ENCODE measurements around the gene NCLN.

Gene NCLN

DNA sequence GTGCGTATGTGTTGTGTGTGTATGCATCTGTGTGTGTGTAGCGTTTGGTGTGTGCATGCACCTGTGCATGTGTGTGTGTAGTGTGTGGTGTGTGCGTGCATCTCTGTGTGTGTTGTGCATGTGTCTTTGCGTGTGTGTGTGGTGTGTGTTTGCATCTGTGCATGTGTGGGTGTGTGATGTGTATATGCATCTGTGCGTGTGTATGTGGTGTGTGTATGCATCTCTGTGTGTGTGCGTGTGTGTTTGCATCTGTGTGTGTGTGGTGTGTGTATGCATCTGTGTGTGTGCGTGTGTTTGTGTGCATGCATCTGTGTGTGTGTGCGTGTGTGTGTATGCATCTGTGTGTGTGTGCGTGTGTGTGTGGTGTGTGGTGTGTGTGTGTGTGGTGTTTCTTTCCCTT, 59.3 kb downstream of the NCLN start:
- Histone ChIP-seq H3K4me3 (replicated peaks; ENCODE audit: insufficient read depth, low read length) (no peak overlapping the region), H3K27me3 (ENCODE audit: insufficient read depth, poor library complexity, severe bottlenecking) (no peaks in the 10 kb centered on the region), H3K27ac (replicated peaks) (no peak overlapping the region)
- TF ChIP-seq, protein P1, sequence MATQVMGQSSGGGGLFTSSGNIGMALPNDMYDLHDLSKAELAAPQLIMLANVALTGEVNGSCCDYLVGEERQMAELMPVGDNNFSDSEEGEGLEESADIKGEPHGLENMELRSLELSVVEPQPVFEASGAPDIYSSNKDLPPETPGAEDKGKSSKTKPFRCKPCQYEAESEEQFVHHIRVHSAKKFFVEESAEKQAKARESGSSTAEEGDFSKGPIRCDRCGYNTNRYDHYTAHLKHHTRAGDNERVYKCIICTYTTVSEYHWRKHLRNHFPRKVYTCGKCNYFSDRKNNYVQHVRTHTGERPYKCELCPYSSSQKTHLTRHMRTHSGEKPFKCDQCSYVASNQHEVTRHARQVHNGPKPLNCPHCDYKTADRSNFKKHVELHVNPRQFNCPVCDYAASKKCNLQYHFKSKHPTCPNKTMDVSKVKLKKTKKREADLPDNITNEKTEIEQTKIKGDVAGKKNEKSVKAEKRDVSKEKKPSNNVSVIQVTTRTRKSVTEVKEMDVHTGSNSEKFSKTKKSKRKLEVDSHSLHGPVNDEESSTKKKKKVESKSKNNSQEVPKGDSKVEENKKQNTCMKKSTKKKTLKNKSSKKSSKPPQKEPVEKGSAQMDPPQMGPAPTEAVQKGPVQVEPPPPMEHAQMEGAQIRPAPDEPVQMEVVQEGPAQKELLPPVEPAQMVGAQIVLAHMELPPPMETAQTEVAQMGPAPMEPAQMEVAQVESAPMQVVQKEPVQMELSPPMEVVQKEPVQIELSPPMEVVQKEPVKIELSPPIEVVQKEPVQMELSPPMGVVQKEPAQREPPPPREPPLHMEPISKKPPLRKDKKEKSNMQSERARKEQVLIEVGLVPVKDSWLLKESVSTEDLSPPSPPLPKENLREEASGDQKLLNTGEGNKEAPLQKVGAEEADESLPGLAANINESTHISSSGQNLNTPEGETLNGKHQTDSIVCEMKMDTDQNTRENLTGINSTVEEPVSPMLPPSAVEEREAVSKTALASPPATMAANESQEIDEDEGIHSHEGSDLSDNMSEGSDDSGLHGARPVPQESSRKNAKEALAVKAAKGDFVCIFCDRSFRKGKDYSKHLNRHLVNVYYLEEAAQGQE (IDR thresholded peaks at IDR 0.05; ENCODE audit: insufficient replicate concordance, low read depth): no peak
- no peak for TF ChIP-seq GABPA (IDR thresholded peaks at IDR 0.05; ENCODE audit: low read depth)
- TF ChIP-seq POLR2AphosphoS5 (IDR thresholded peaks at IDR 0.05; ENCODE audit: low read depth): no peak
- TF ChIP-seq SPI1 (IDR thresholded peaks at IDR 0.05; ENCODE audit: borderline replicate concordance, low read depth): no peak
- TF ChIP-seq, protein P2, sequence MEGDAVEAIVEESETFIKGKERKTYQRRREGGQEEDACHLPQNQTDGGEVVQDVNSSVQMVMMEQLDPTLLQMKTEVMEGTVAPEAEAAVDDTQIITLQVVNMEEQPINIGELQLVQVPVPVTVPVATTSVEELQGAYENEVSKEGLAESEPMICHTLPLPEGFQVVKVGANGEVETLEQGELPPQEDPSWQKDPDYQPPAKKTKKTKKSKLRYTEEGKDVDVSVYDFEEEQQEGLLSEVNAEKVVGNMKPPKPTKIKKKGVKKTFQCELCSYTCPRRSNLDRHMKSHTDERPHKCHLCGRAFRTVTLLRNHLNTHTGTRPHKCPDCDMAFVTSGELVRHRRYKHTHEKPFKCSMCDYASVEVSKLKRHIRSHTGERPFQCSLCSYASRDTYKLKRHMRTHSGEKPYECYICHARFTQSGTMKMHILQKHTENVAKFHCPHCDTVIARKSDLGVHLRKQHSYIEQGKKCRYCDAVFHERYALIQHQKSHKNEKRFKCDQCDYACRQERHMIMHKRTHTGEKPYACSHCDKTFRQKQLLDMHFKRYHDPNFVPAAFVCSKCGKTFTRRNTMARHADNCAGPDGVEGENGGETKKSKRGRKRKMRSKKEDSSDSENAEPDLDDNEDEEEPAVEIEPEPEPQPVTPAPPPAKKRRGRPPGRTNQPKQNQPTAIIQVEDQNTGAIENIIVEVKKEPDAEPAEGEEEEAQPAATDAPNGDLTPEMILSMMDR (IDR thresholded peaks at IDR 0.05; ENCODE audit: insufficient read depth, low read length): no peak
- DNase-seq (ENCODE audit: low read depth in 1 of 2, low spot score in 1 of 2): no peak

DNA sequence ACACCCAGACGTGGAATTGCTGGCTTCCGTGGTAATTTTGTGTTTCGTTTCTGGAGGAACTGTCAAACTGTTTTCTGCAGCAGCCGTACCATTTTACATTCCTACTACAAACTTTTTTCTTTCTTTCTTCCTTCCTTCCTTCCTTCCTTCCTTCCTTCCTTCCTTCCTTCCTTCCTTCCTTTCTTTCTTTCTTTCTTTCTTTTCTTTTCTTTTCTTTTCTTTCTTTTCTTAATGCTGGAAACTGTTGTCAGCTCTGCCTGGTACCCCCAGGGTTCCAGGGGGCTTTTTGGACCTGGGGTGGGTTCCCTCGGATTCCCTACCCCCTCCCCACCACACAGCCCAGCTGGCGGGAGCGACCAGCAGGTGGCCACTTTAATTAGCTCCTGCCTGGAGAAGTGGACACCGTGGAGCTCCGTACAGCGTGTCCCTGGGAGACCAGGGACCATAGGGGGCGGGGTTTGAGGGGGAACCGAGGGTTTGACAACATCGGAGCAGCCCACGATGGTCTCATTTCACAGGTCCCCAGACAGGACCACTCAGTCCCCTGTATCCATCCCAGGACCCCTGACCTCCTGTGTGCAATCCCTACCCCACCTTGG, 63.1 kb downstream of the NCLN start:
- no peak for DNase-seq (ENCODE audit: low read depth in 1 of 2, low spot score in 1 of 2)
- no peak for TF ChIP-seq POLR2AphosphoS5 (IDR thresholded peaks at IDR 0.05; ENCODE audit: low read depth)
- TF ChIP-seq, protein P2 (IDR thresholded peaks at IDR 0.05; ENCODE audit: insufficient read depth, low read length): no peak
- TF ChIP-seq, protein P1 (IDR thresholded peaks at IDR 0.05; ENCODE audit: insufficient replicate concordance, low read depth): no peak
- no peak for TF ChIP-seq GABPA (IDR thresholded peaks at IDR 0.05; ENCODE audit: low read depth)
- TF ChIP-seq SPI1 (IDR thresholded peaks at IDR 0.05; ENCODE audit: borderline replicate concordance, low read depth): no peak
- Histone ChIP-seq H3K27ac (replicated peaks) (no peak overlapping the region), H3K27me3 (ENCODE audit: insufficient read depth, poor library complexity, severe bottlenecking) (no peaks in the 10 kb centered on the region), H3K4me3 (replicated peaks; ENCODE audit: insufficient read depth, low read length) (no peak overlapping the region)

DNA sequence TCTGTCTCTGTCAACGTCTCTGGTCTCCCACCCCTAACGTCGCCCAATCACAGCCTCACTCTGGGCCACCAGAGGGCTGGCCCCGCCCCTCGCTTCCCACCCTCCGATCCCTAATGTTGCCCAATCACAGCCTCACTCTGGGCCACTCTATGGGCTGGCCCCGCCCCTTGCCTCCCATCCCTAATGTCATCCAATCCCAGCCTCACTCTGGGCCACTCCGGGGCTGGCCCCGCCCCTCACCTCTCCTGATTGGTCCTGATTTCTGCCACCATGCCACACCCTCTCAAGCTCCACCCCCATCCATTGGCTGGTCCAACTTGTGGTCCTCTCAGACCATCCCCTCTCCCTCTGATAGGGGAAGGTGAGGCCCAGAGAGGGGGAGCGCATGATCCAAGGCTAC, 63.7 kb downstream of the NCLN start:
- no peak for DNase-seq (ENCODE audit: low read depth in 1 of 2, low spot score in 1 of 2)
- H3K27me3 ChIP-seq (ENCODE audit: insufficient read depth, poor library complexity, severe bottlenecking): no peaks in the 10 kb centered on the region
- H3K27ac ChIP-seq (replicated peaks): no peak overlapping the region
- no peak overlapping the region for H3K4me3 ChIP-seq (replicated peaks; ENCODE audit: insufficient read depth, low read length)
- TF ChIP-seq, protein P1 (IDR thresholded peaks at IDR 0.05; ENCODE audit: insufficient replicate concordance, low read depth): no peak
- TF ChIP-seq GABPA (IDR thresholded peaks at IDR 0.05; ENCODE audit: low read depth): no peak
- TF ChIP-seq, protein P2 (IDR thresholded peaks at IDR 0.05; ENCODE audit: insufficient read depth, low read length): no peak
- no peak for TF ChIP-seq SPI1 (IDR thresholded peaks at IDR 0.05; ENCODE audit: borderline replicate concordance, low read depth)

Measured in HL-60 (cell line).